ENCODE results near the gene CIB4. TPM values are rescaled to one million over a fixed set of nuclear protein-coding genes. Genes with fewer than 3 reads are reported as not detected.
A peak's percentile ranks its signal among the peaks of the same experiment; 100 is the strongest.
"Not testable (repeated sequence)": the region's sequence is repeated elsewhere in the genome, so short reads cannot be mapped to it uniquely, and the experiment has no call there.

Gene CIB4
- polyA plus RNA-seq, 3 donors = 0.29 to 0.89 (median 0.33) TPM

GRCh38 chr2:26578581-26578980 lies 62.6 kb downstream of the CIB4 start:
- DNase-seq (ENCODE audit: extremely low read depth in 1 of 11, low read depth in 9 of 11, low spot score in 4 of 11) = no peak

- DNase-seq (ENCODE audit: extremely low read depth in 1 of 11, low read depth in 9 of 11, low spot score in 4 of 11) = no peak
These were observed 63.1 kb downstream of the CIB4 start for GRCh38 chr2:26578113-26578458.

- peak in 6 of 11 donors; percentile 24 to 69 (median 40) for DNase-seq (ENCODE audit: extremely low read depth in 1 of 11, low read depth in 9 of 11, low spot score in 4 of 11)
These were observed 63.6 kb downstream of the CIB4 start for GRCh38 chr2:26577442-26578112.

GRCh38 chr2:26576565-26577441 lies 64.4 kb downstream of the CIB4 start:
- no peak for DNase-seq (ENCODE audit: extremely low read depth in 1 of 11, low read depth in 9 of 11, low spot score in 4 of 11)

GRCh38 chr2:26575836-26576564 lies 65.2 kb downstream of the CIB4 start:
- no peak for DNase-seq (ENCODE audit: extremely low read depth in 1 of 11, low read depth in 9 of 11, low spot score in 4 of 11)

- no peak for DNase-seq (ENCODE audit: extremely low read depth in 1 of 11, low read depth in 9 of 11, low spot score in 4 of 11)
These were observed 66.1 kb downstream of the CIB4 start for GRCh38 chr2:26574900-26575560.

- no peak for DNase-seq (ENCODE audit: extremely low read depth in 1 of 11, low read depth in 9 of 11, low spot score in 4 of 11)
These were observed 66.9 kb downstream of the CIB4 start for GRCh38 chr2:26574066-26574899.

GRCh38 chr2:26573241-26573925 lies 67.8 kb downstream of the CIB4 start:
- DNase-seq (ENCODE audit: extremely low read depth in 1 of 11, low read depth in 9 of 11, low spot score in 4 of 11) = no peak

GRCh38 chr2:26572591-26572990 lies 68.6 kb downstream of the CIB4 start:
- DNase-seq (ENCODE audit: extremely low read depth in 1 of 11, low read depth in 9 of 11, low spot score in 4 of 11) = peak in 2 of 11 donors; percentile 7 to 19

- no peak for DNase-seq (ENCODE audit: extremely low read depth in 1 of 11, low read depth in 9 of 11, low spot score in 4 of 11)
These were observed 69.8 kb downstream of the CIB4 start for GRCh38 chr2:26571316-26571715.

GRCh38 chr2:26570083-26570430 lies 71.1 kb downstream of the CIB4 start:
- DNase-seq (ENCODE audit: extremely low read depth in 1 of 11, low read depth in 9 of 11, low spot score in 4 of 11) = no peak

- no peak for DNase-seq (ENCODE audit: extremely low read depth in 1 of 11, low read depth in 9 of 11, low spot score in 4 of 11)
These were observed 71.7 kb downstream of the CIB4 start for GRCh38 chr2:26569216-26570082.

- no peak for DNase-seq (ENCODE audit: extremely low read depth in 1 of 11, low read depth in 9 of 11, low spot score in 4 of 11)
These were observed 72.9 kb downstream of the CIB4 start for GRCh38 chr2:26568076-26568890.

GRCh38 chr2:26567534-26567933 lies 73.6 kb downstream of the CIB4 start:
- no peak for DNase-seq (ENCODE audit: extremely low read depth in 1 of 11, low read depth in 9 of 11, low spot score in 4 of 11)

- not testable (repeated sequence) for DNase-seq (ENCODE audit: extremely low read depth in 1 of 11, low read depth in 9 of 11, low spot score in 4 of 11)
These were observed 74.4 kb downstream of the CIB4 start for GRCh38 chr2:26566731-26567130.

- no peak for DNase-seq (ENCODE audit: extremely low read depth in 1 of 11, low read depth in 9 of 11, low spot score in 4 of 11)
These were observed 75.1 kb downstream of the CIB4 start for GRCh38 chr2:26566081-26566375.
